ENCODE data around the gene DUSP12.
"Not testable (repeated sequence)": the region's sequence is repeated elsewhere in the genome, so short reads cannot be mapped to it uniquely, and the experiment has no call there.

The DUSP12 gene, protein sequence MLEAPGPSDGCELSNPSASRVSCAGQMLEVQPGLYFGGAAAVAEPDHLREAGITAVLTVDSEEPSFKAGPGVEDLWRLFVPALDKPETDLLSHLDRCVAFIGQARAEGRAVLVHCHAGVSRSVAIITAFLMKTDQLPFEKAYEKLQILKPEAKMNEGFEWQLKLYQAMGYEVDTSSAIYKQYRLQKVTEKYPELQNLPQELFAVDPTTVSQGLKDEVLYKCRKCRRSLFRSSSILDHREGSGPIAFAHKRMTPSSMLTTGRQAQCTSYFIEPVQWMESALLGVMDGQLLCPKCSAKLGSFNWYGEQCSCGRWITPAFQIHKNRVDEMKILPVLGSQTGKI

DNA sequence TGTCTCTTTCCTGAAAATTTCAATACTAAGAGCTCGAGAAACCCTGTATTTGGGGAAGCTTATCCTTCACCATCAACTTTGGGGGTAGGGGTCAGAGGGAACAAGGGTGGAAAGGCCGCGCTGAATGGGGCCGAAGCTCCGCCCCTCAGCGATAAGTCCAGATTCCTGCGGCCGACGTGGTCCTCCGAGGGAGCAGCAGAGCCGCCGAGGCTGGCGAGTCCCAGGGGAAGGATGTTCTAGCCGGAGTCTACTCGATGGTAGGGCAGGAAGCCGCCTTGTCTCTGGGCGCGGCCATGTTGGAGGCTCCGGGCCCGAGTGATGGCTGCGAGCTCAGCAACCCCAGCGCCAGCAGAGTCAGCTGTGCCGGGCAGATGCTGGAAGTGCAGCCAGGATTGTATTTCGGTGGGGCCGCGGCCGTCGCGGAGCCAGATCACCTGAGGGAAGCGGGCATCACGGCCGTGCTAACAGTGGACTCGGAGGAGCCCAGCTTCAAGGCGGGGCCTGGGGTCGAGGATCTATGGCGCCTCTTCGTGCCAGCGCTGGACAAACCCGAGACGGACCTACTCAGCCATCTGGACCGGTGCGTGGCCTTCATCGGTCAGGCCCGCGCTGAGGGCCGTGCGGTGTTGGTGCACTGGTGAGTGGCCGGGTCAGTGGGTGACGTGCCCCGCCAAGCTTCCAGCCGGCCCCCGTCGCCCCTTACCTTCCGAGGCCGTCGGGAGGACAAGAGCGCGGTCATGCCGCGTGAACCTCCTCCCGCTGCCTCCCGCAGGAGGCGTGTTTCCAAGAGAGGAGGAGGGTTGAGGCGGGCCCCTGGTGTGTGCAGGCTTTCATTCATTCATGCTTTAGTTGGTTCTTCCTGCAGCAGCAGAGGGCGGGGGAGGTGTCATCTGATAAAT is at the start of gene DUSP12:
TSS of gene DUSP12 (plus strand) at position 278 of the 899 bp plus-strand sequence. CDS start at position 294, 16 bp downstream.
- peak; percentile 97 for DNase-seq (ENCODE audit: low read depth)

DNA sequence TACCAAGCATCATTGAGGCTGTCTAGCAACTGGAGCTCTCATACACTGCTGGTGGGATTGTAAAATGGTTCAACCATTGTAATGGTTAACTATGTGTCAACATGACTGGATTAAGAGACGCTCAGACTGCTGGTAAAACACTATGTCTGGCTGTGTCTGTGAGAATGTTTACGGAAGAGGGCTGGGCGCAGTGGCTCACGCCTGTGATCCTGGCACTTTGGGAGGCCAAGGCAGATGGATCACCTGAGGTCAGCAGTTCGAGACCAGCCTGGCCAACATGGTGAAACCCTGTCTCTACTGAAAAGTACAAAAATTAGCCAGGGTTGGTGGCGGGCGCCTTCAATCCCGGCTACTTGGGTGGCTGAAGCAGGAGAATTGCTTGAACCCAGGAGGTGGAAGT is 47.3 kb upstream of the DUSP12 start:
- DNase-seq (ENCODE audit: low read depth): peak; percentile 20

DNA sequence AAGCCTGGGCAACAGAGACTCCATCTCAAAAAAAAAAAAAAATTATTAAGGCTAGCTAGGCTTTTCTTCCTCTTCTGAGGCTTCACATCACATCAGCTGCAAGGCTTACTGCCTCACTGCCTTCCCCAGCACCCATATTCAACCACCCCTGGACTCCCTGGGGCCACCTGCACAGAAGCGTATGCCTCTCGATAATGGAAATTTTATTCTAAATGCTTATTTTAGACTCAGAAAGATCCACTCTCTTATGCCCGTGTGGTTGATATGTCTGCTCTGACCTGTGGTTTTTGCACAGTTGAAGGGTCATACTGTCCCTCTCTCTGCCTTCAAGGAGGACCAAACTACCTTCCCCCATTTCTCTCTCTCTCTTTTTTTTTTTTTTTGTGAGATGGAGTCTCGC is 44.0 kb upstream of the DUSP12 start:
- no peak for DNase-seq (ENCODE audit: low read depth)

DNA sequence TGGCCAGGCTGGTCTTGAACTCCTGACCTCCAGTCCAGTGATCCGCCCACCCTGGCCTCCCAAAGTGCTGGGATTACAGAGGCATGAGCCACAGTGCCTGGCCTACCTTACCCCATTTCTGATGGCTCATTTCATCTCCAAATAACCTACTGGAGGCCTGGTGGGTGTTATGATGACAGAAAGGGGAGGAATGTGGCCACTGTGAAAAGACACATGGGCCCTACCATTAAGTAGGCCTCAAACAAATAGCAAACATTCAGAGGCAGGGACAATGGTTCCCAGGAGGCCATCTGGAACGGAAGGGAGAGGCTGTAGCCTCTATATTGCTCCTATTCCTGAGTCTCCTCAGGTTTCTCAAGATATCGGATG is 43.5 kb upstream of the DUSP12 start:
- DNase-seq (ENCODE audit: low read depth): peak; percentile 9

DNA sequence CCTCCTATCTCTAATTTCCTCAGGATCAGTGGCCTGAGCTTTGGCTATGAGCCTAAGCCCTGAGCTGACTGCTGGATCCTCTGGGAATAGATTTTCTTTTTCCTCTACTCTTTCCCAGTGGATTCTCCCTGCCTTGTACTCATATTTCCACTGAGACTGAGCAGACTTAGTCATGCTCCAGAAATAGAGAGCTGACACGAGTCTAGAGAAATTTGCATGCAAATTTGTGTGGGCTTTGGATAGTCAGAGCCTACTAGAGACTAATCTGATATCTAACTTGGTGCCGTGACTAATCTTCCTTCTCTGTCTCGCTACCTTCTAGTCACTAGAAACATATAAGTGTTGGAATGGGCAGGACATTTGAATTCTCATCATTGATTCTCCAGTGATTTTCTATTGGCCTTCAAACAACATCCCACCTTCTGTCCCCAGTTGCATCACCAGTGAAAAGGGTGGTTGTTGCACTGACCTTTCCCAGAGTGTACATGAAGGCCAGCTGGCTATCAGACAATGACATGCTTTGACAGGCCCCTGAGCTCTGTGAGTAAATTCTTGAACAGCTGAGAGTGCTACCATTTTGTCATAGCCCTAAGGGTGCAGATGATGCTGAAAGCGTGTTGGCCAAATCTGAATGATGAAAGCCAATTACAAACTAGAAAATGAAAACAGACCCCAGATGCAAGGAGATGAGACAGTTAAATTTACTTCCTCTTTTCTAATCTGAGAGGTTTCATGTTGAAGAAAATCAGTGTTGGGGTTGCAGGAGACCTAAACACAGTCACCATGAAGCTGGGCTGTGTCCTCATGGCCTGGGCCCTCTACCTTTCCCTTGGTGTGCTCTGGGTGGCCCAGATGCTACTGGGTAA is 42.9 kb upstream of the DUSP12 start, which contains the start of gene FCRLA:
TSS of gene FCRLA (plus strand) at position 748 of the 866 bp plus-strand sequence. CDS start at position 784, 36 bp downstream.
- peak; percentile 88 for DNase-seq (ENCODE audit: low read depth)

DNA sequence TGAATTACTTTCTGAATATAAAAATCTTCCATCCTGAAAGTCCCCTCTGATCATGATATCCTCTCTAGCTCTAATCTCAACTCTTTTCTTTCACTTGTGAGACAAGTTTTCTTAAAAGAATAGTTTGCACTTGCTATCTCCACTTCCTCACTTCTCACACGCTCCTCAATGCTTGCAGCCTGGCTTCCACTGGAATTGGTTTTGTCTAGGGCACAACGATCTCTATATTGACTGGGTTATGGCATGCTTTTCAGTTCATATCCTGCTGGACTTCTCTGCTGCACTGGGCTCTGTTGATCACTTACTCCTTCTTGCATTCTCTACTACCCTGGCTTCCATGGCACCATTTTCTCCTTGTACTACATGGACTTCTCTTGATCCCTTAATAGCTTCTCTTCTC is 42.1 kb upstream of the DUSP12 start:
- DNase-seq (ENCODE audit: low read depth): no peak

DNA sequence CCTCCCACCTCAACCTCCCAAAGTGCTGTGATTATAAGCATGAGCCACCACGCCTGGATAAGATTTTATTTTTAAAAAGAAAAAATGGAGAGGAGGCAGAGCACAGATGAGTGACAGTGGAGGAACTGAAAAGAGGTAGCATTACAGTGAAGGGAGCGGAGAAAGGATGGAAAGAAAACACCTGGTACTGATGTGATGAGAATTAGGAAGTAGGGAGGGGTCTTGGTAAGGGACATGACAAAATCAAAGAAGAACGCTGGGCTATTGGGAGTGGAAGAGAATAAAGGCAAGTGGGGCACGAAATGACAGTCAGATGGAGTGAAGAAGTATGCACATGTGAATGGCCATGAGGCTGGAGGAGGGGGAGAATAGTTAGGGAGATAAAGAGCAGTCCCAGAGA is 40.2 kb upstream of the DUSP12 start:
- DNase-seq (ENCODE audit: low read depth): no peak

DNA sequence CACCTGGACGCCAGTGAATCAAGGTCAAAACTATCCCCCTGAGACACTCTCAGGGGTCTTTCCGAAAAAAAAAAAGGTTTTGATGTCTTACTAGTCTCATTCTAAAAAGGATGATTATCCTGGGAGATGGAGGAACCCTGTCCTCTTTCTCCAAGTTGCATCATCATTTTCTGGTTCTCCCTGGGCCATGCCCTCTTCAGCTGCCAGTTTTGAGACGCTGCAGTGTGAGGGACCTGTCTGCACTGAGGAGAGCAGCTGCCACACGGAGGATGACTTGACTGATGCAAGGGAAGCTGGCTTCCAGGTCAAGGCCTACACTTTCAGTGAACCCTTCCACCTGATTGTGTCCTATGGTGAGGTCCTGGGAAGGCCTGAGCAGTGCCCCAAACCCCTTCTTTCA is 39.0 kb upstream of the DUSP12 start:
- no peak for DNase-seq (ENCODE audit: low read depth)

DNA sequence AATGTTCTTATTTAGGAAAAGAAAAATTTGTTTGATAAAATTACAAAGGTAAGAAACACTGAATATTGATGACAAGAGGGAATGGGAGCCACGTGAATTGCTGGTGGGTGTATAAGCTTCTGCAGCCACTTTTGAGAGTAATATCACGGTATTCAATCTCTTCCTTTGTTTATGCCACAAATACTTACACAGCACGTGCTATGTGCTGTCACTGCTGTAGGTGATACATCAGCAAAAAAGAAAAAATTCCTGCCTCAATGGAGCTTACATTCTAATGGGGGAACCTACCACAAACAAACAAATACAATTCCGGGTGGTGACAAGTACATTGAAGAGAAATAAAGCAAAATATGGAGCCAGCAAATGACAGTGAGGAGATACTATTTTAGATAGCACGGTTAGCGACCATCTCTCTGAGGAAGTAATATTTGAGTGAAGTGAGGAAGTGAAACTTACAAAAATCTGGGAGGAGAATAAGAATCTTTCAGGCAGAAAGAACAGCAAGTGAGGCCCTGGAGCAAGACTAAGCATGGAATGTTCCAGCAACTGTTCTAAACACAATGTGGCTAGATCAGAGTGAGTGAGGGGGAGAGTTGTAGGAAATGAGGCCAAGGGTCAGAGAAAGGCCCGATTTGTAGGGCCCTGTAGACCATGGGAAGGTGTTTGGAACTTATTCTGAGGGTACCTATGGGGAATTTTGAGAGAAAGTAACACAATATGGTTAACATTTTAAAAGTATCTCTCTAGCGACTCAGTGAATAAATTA is 30.8 kb upstream of the DUSP12 start:
- no peak for DNase-seq (ENCODE audit: low read depth)

DNA sequence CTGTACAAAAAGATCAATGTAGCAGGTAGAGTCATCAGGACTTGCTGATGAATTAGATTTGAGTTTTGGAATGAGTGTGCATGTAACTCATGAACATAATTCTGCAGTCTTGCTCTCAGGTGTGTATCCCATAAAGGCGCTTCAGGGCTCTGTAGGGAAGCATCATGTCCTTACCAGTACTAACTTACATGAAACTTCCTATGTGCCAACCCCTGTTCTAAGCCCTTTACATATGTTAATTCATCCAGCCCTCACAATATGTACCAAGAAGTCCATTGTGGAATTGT is 30.3 kb upstream of the DUSP12 start:
- DNase-seq (ENCODE audit: low read depth): no peak

DNA sequence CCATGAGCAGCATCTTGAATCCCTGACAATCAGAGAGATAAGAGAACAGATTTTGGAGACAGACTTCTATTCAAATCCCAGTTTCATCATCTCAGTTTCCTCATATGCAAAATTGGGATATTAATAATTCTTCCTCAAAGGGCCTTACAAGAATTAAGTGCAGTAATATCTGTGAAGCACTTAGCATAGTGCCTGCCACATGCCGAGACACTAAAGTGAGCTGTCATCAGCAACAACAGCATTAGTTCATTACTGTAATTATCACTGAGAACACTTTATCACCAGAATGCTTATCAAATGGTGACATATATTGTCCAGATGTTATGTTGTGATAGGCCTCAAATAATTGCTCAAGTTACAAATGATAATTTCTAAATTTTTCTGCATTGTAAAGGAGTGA is 29.2 kb upstream of the DUSP12 start:
- no peak for DNase-seq (ENCODE audit: low read depth)

DNA sequence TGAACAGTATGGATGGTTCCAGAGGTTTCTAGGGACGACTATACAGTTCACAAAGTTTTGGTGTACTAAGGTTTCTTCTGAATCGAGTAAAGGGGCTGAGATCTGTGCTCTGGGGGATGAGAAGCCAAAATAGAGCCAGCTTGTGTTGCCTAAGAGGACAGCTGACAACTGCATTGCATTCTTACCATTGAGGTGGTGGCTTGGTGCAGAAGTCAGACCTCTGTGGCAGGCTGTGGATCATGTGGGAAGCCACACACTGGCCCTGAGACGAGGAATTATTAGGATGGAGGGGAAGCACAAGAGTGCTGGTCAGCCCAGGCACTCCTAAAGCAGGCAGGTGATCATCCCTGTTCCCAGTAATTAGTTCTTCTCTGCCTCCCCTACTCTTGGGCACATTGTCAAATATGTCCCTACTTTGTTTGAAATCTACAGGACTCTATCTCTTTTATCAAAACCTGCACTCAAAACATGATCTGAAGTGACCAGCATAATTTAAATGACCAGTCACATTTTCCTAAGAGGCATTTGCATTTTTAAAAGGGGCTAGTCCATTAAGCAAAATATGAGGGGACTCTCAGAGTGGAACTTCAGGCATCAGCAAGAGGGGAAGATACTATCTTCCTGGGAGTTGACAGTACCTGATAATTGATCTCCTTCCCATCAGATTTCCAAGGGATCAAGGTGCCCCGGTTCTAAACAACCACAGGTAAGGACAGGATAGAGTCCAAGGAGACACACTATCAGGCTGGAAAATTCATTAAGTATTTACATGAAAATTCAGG is 28.4 kb upstream of the DUSP12 start, which contains the start of gene FCRLB:
TSS of gene FCRLB (plus strand) at position 589 of the 782 bp plus-strand sequence. CDS start 1,129 bp downstream, outside the sequence.
- no peak for DNase-seq (ENCODE audit: low read depth)

DNA sequence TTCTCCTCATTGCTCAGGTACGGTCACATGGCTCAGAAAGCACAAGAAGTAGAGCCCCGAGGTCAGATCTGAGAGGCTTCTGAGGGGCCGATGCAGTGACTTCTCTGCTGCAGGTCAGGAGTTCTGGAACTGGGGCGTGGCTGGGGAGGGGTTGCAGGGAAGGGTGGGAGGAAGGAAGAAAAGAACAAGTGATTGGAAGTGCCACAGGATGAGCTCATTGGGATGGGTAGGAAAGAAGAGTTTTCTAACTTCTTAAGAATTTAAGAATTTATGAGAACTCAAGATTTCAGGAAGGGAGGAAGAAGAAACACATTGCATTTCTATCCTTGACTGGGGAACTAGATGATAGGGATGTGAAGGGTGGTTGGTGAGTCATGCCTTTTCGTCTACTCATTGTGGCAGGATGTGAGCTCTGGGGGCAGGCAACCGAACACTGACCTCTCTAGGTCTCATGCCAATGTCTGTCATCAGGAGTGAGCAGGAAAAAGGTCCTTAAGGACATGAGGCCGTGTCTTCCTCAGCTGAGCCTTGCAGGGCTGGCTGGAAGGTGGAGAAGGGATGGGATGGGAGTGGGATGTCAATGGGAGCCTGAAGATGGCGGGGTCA is 27.7 kb upstream of the DUSP12 start:
- DNase-seq (ENCODE audit: low read depth): peak; percentile 80

DNA sequence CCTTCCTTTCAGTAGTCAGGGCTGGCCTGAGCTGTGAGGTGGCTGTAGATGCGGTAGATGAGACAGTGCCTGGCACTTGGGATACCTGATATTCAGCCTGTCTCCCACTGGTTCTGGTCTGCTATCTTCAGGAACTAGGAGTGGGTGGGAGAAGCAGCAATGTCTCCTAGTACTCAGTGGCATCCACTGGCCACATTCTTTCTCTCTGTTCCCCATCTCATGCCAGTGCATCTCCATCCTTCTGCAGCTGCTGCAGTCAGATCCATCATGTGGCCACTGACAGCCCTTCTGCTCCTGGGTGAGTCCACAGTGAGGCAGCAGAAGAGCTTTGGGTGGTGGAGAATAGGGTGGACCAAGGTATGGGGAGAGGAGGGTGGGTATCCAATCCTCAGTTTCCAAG is 27.2 kb upstream of the DUSP12 start:
- DNase-seq (ENCODE audit: low read depth): no peak

DNA sequence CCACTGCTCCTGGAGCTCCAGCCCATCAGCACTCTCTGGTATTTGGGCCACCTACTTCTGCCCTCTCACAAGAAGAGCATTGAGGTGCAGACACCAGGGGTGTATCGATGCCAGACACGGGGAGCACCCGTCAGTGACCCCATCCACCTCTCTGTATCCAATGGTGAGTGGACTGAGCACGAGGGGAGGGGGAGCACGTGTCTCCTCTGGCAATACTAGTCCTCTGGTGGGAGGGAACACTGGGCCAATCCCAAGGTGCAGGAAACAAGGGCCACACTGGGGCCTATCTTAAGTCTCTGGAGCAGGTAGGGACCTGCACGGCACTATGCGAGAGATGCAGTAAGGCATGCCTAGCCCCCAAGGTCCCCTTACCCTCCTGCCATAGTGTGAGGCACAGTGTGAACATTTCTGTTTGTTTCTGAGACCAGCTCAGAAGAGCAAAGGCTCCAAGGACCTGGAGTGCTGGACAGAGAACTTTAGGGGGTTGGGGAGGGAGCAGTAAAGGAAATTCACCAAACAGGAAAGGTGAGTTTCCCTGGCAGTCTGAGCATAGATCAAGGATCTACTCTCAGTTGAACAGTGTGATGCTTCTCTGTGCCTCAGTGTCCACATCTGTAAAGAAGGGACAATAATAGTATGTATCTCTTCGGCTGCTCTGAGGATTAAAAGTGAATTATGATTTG is 26.0 kb upstream of the DUSP12 start:
- DNase-seq (ENCODE audit: low read depth): no peak

DNA sequence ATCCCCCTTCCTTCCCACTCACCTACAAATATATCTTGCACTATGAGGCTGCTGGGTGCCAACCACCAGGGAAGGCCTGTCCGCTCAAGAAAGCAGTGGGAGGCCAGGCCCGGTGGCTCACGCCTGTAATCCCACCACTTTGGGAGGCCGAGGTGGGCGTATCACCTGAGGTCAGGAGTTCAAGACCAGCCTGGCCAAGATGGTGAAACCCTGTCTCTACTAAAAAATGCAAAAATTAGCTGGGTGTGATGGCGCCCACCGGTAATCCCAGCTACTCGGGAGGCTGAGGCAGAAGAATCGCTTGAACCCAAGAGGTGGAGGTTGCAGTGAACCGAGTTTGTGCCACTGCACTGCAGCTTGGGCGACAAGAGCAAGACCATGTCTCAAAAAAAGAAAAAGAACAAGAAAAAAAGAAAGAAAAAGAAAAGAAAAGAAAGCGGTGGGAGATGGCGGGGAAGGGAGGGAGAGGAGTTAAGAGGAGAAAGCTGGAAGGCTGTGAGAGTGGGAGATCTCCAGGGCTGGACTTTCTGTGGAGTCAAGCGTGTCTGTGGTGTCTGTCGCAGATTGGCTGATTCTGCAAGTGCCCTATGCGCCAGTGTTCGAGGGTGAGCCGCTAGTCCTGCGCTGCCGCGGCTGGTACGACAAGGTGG is 24.2 kb upstream of the DUSP12 start:
- DNase-seq (ENCODE audit: low read depth): not testable (repeated sequence)

DNA sequence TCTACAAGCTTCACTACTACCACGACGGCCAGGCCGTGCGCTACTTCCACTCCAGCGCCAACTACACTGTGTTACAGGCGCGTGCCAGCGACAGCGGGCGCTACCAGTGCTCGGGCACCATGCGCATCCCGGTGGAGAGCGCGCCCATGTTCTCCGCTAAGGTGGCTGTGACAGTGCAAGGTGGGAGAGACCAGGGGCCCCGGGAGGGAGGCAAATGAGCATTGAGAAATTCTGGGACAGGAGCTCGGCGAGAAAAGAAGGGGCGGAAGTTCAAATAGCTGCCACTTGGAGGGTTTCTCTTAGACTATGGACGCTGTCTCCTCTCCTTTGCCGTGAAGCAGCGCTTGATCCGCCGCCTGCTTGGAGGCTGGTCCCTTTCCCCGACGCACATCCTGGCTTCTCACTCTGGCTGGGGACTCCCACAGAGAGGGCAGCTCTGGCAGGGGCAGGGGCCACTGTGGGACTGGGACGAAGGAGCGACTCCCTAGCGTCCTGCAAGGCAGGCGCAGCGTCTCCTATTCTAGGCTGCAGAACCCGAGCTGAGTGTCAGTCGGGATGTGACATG is 23.6 kb upstream of the DUSP12 start:
- DNase-seq (ENCODE audit: low read depth): peak; percentile 43

DNA sequence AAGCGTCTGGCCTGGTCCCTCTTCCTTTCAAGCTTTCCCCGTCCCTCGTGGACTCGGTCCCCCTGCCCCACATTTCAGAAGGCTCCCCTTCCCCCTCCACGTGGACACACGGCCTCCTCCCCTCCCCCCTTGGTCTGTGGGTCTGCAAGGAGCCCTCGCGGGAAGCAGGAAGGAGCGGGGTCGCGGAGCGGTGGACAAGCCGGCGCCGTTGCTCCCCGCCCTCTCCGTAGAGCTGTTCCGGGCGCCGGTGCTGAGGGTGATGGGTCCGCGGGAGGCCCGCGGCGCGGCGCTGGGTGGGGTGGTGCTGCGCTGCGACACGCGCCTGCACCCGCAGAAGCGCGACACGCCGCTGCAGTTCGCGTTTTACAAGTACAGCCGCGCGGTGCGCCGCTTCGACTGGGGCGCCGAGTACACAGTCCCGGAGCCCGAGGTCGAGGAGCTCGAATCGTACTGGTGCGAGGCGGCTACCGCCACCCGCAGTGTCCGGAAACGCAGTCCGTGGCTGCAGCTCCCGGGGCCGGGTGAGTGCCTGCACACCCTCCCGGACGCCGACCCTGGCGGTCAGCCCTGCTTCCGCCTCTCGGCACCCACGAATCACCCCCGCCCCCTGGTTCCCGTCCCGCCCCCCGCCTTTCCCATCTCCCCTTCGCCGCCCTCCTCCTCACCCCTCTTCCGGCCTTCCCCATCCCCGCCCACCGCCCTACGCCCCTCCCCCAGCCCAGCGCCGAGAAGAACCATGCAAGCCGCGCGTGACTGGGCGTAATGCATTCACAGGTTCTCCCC is 22.9 kb upstream of the DUSP12 start:
- DNase-seq (ENCODE audit: low read depth): peak; percentile 78

Measured in iris pigment epithelial cell (primary cell).